Stomach (tissue), 9 donors: Measurements from ENCODE around the gene PPM1K. TPM values are rescaled to one million over a fixed set of nuclear protein-coding genes. Genes with fewer than 3 reads are reported as not detected.
A peak's percentile ranks its signal among the peaks of the same experiment; 100 is the strongest.

Source experiments
- DNase-seq, 2 donors: peaks; one replicate each; pipeline versions ENCODE4 v3.0.0 to v3.0.0-alpha.2; 2013 to 2019
- H3K27ac ChIP-seq, 5 donors: fragments of 200-600 bp in 4 of 5; sonication (generic) in 4 of 5; one replicate each; pipeline ENCODE4 v1.5.1; 2013 to 2019; ENCODE audit warnings: mild to moderate bottlenecking in 1 of 5, moderate library complexity in 1 of 5
- H3K27me3 ChIP-seq, 3 donors: fragments of 200-600 bp; sonication (generic); one replicate each; pipeline ENCODE4 v1.5.1; 2017 to 2019; ENCODE audit warnings: mixed run types in 1 of 3
- H3K36me3 ChIP-seq, 4 donors: fragments of 200-600 bp; sonication (generic); 1 replicate in 3 of 4; 2 replicates in 1 of 4; pipeline ENCODE4 v1.5.1; 2016 to 2019
- H3K4me1 ChIP-seq, 4 donors: fragments of 200-600 bp; sonication (generic); one replicate each; pipeline ENCODE4 v1.5.1; 2016 to 2019
- H3K4me3 ChIP-seq, 4 donors: fragments of 200-600 bp; sonication (generic) in 3 of 4; one replicate each; pipeline ENCODE4 v1.5.1; 2016 to 2019; ENCODE audit warnings: mild to moderate bottlenecking in 1 of 4
- H3K9me3 ChIP-seq, 4 donors: fragments of 200-600 bp; sonication (generic); one replicate each; pipeline ENCODE4 v1.5.1; 2016 to 2019
- EP300 ChIP-seq: sonication (generic); formaldehyde crosslinking; IDR thresholded peaks from one replicate; pipeline ENCODE4 v1.6.1; 2017; ENCODE audit warnings: antibody characterized with exemption
- POLR2A ChIP-seq, 4 donors: fragments of 450-650 bp; IDR thresholded peaks; one replicate each; pipeline ENCODE4 v1.6.1; 2016; ENCODE audit warnings: antibody characterized with exemption in 4 of 4, control low read depth in 2 of 4, mild to moderate bottlenecking in 1 of 4, moderate library complexity in 1 of 4
- POLR2AphosphoS5 ChIP-seq, 3 donors: sonication (generic); formaldehyde crosslinking; IDR thresholded peaks; one replicate each; pipeline ENCODE4 v1.6.1; 2016; ENCODE audit warnings: antibody characterized with exemption in 3 of 3
- WGBS, 5 donors: extraction: QIAGEN DNeasy Blood & Tissue Kit in 3 of 5; methylation state at CpG; one replicate each; pipeline versions ENCODE4 v1.1.5 to v1.1.7; 2013 to 2018; 5-methylcytosine and 5-hydroxymethylcytosine counted together
- intact Hi-C: fragments of 100-400 bp; cut with DNase I; formaldehyde crosslinking; loops from one replicate; pipeline ENCODE4 v1.15.1; 2023; ENCODE audit warnings: low total_unique reads
- polyA plus RNA-seq, 3 donors: library from polyadenylated mRNA; stranded (reverse); fragments of 200-250 nt; gene quantifications; one replicate each; pipeline ENCODE4 v1.2.3, GENCODE V29; 2013
- total RNA-seq, 5 donors: library from RNA; depleted of rRNA; stranded (reverse); fragments of >200 nt; gene quantifications; one replicate each; pipeline versions ENCODE4 v1.1.0 to v1.2.3, GENCODE V29; 2014 to 2016
- TF ChIP-seq, protein P1 (sequence below), 7 experiments: fragments of 450-650 bp in 4 of 7; fragments of 200-600 bp in 3 of 7; sonication (generic) in 3 of 7; IDR thresholded peaks; one replicate each; pipeline ENCODE4 v1.5.1; 2016 to 2019; ENCODE audit warnings: antibody characterized with exemption in 7 of 7, control low read depth in 2 of 7, mild to moderate bottlenecking in 1 of 7
- donor health status: healthy with polysubstance abuse.
- donor health status: Bipolar disorder and iron deficiency.
- donor health status: healthy.

PPM1K gene
- total and polyA plus RNA-seq, 8 donors: 3.6 to 81.7 (median 20.4) TPM

DNA sequence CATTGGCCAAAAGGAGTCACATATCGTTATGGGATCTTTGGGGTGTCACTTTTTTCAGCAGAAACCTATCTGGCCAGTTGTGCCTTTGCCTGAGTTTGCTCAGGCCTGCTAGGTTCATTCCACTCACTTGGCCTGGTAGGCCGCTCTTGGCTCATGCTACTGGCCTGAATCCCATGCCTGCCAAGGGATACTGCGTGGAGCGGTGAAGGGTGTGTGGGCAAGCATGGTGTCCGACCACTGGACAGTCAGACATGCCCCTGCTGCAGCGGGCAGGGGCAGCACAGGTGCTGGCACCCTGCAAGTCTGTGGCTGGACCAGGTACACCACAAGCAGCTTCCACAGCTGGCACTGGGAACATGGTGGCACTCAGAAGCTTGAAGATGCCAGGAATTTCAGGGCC, 11.3 kb upstream of the PPM1K start:
- 90 to 99% (median 96%) methylated on average over 3 to 6 of the region's 6 CpGs for WGBS, 5 donors
- no peak for DNase-seq
- no peaks in the 10 kb centered on the region for H3K27me3 ChIP-seq
- H3K9me3 ChIP-seq: no peaks in the 10 kb centered on the region
- no peak for TF ChIP-seq POLR2AphosphoS5 (IDR thresholded peaks at IDR 0.05)
- no peak for TF ChIP-seq POLR2A (IDR thresholded peaks at IDR 0.05)
- TF ChIP-seq EP300: no peak
- TF ChIP-seq, protein P1, sequence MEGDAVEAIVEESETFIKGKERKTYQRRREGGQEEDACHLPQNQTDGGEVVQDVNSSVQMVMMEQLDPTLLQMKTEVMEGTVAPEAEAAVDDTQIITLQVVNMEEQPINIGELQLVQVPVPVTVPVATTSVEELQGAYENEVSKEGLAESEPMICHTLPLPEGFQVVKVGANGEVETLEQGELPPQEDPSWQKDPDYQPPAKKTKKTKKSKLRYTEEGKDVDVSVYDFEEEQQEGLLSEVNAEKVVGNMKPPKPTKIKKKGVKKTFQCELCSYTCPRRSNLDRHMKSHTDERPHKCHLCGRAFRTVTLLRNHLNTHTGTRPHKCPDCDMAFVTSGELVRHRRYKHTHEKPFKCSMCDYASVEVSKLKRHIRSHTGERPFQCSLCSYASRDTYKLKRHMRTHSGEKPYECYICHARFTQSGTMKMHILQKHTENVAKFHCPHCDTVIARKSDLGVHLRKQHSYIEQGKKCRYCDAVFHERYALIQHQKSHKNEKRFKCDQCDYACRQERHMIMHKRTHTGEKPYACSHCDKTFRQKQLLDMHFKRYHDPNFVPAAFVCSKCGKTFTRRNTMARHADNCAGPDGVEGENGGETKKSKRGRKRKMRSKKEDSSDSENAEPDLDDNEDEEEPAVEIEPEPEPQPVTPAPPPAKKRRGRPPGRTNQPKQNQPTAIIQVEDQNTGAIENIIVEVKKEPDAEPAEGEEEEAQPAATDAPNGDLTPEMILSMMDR (IDR thresholded peaks at IDR 0.05): no peak
- peaks cover 0 to 4% (median 0%) of the 10 kb centered on the region in 4 donors for H3K4me1 ChIP-seq
- H3K4me3 ChIP-seq: no peak overlapping the region
- H3K27ac ChIP-seq: no peak overlapping the region
- H3K36me3 ChIP-seq: no peaks in the 10 kb centered on the region
- intact Hi-C loops: no loop called here

DNA sequence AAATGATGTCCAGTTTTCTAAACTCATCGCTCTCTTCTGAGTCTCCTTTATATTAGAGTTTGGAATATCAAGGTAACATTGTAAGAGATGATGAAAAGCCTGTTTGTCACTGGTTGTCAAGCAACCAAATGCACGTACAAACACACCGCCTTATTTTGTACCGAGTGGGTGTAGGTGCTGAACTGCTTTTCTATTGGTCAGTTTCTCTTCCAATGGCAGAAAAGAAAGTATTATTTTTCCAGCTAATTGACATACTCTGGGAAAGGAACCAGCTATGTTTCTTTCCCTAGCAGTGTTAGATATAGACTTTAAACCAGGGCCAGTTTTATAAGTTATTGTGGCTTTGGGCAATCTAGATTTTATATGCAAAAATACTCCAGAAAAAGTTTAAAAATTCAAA, 6.6 kb upstream of the PPM1K start:
- intact Hi-C loops: no loop called here
- Histone ChIP-seq H3K4me3 (no peak overlapping the region), H3K4me1 (peaks cover 0 to 9% (median 0%) of the 10 kb centered on the region in 4 donors), H3K27me3 (no peaks in the 10 kb centered on the region), H3K36me3 (no peaks in the 10 kb centered on the region), H3K27ac (peak overlapping the region in 2 of 5 donors; percentile 26 to 71), H3K9me3 (no peaks in the 10 kb centered on the region)
- WGBS, 5 donors: 44 to 60% (median 55%) methylated on average over 4 of the region's 4 CpGs
- peak in 1 of 2 donors; percentile 70 for DNase-seq
- TF ChIP-seq POLR2A (IDR thresholded peaks at IDR 0.05) (no peak), EP300 (no peak), POLR2AphosphoS5 (IDR thresholded peaks at IDR 0.05) (peak in 2 of 3 donors; percentile 4 to 23)
- TF ChIP-seq, protein P1 (IDR thresholded peaks at IDR 0.05): no peak

DNA sequence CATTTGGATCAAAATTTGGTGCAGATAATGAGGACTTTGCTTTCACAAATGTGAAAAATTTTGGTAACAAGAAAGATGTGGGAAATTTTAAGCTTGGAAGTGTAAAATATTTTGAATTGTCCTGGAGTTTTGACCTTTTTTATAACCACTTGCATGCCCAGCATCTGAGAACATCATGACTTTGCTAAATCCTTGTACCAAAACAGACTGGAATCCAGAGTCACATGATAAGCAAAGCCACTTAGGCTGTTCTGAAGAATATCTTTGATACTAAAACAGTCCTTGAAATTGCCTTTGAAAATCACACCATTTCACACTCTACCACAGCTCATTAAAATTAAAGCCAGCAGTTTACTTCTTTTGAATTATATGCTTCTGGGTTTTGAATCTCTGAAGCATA, 2.5 kb upstream of the PPM1K start:
- Histone ChIP-seq H3K4me1 (peaks cover 12 to 30% (median 16%) of the 10 kb centered on the region in 4 donors), H3K36me3 (no peaks in the 10 kb centered on the region), H3K27me3 (no peaks in the 10 kb centered on the region), H3K27ac (peak overlapping the region in 4 of 5 donors; percentile 23 to 72 (median 36)), H3K4me3 (no peak overlapping the region), H3K9me3 (no peaks in the 10 kb centered on the region)
- TF ChIP-seq, protein P1 (IDR thresholded peaks at IDR 0.05): no peak
- TF ChIP-seq POLR2AphosphoS5 (IDR thresholded peaks at IDR 0.05) (peak in 1 of 3 donors; percentile 44), POLR2A (IDR thresholded peaks at IDR 0.05) (no peak), EP300 (no peak)
- intact Hi-C loops: loop anchor here (10.0 kb wide), 2 partner anchors 168 to 238 kb away; partner anchors contain the start of genes HERC5 and PYURF
- no peak for DNase-seq

DNA sequence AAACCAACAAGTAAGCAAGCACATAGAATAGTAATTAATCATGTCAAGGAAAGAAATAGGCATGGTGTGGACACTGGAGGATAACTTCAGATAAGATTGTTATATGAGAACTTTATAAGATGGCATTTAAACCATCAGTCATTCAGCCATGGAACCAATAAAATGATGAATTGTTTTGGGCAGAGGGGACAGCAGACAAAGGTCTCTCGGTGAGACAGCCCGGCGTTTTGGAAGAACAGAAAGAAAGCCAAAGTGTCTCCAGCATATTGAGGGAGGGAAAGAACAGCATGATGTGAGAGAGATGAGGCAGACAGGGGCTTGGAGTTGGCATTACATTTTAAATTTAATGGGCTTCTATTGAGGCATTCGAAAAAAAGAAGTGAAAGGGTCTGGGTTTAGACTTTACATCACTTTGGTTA, 883 bp upstream of the PPM1K start:
- H3K27me3 ChIP-seq: no peaks in the 10 kb centered on the region
- intact Hi-C loops: loop anchor here (10.0 kb wide), 2 partner anchors 170 to 240 kb away; partner anchors contain the start of genes HERC5 and PYURF

More for the DNA sequence above, 883 bp upstream of the PPM1K start:
- TF ChIP-seq POLR2A (IDR thresholded peaks at IDR 0.05): no peak
- TF ChIP-seq, protein P1 (IDR thresholded peaks at IDR 0.05): no peak
- TF ChIP-seq POLR2AphosphoS5 (IDR thresholded peaks at IDR 0.05): no peak
- H3K27ac ChIP-seq: peak overlapping the region; percentile 97 to 99 (median 99)
- no peak for DNase-seq
- whole genome bisulfite sequencing, 5 donors: 20 to 35% (median 29%) methylated on average over 4 of the region's 4 CpGs
- peak overlapping the region; percentile 57 to 76 (median 69) for H3K4me3 ChIP-seq
- H3K9me3 ChIP-seq: no peaks in the 10 kb centered on the region
- H3K4me1 ChIP-seq: peaks cover 12 to 46% (median 32%) of the 10 kb centered on the region in 4 donors
- no peaks in the 10 kb centered on the region for H3K36me3 ChIP-seq
